Aorta (tissue), 5 donors: ENCODE results near the gene ZBTB2. TPM values are rescaled to one million over a fixed set of nuclear protein-coding genes. Genes with fewer than 3 reads are reported as not detected.
"Not testable (repeated sequence)": the region's sequence is repeated elsewhere in the genome, so short reads cannot be mapped to it uniquely, and the experiment has no call there.

ENCODE experiments used
- ATAC-seq: fragments of 200-7000 bp; cut with Tn5 transposase; one replicate; pipeline ENCODE4 v1.9.1; 2022; ENCODE audit warnings: moderate library complexity; ENCODE audit not compliant: low FRiP score
- DNase-seq, 2 donors: peaks; one replicate each; pipeline ENCODE4 v3.0.0-alpha.2; 2020
- H3K27ac ChIP-seq, 2 donors: one replicate each; pipeline ENCODE4 v1.5.1; 2013; ENCODE audit warnings: low read length in 2 of 2, mild to moderate bottlenecking in 2 of 2, moderate library complexity in 2 of 2, control low read depth in 1 of 2, inconsistent platforms in 1 of 2, low read depth in 1 of 2
- H3K27me3 ChIP-seq, 2 donors: one replicate each; pipeline ENCODE4 v1.6.1; 2013; ENCODE audit warnings: control low read depth in 1 of 2, low read length in 1 of 2, mild to moderate bottlenecking in 1 of 2, moderate library complexity in 1 of 2; ENCODE audit not compliant: insufficient read depth in 2 of 2, control insufficient read depth in 1 of 2
- H3K36me3 ChIP-seq, 2 donors: one replicate each; pipeline ENCODE4 v1.6.1; 2013; ENCODE audit warnings: control low read depth in 1 of 2, low read length in 1 of 2, mild to moderate bottlenecking in 1 of 2; ENCODE audit not compliant: insufficient read depth in 2 of 2, control insufficient read depth in 1 of 2
- H3K4me1 ChIP-seq, 2 donors: one replicate each; pipeline ENCODE4 v1.6.1; 2013; ENCODE audit warnings: low read length in 2 of 2, control low read depth in 1 of 2, mild to moderate bottlenecking in 1 of 2, moderate library complexity in 1 of 2; ENCODE audit not compliant: insufficient read depth in 2 of 2, control insufficient read depth in 1 of 2
- H3K4me3 ChIP-seq, 2 donors: one replicate each; pipeline ENCODE4 v1.5.1; 2013; ENCODE audit warnings: low read length in 2 of 2, control low read depth in 1 of 2, mild to moderate bottlenecking in 1 of 2
- H3K9me3 ChIP-seq: one replicate; pipeline ENCODE4 v1.6.1; 2013; ENCODE audit warnings: mild to moderate bottlenecking, low read length; ENCODE audit not compliant: control insufficient read depth
- WGBS, 2 donors: extraction: QIAGEN DNeasy Blood & Tissue Kit; methylation state at CpG; one replicate each; pipeline ENCODE4 v1.1.7; 2013; 5-methylcytosine and 5-hydroxymethylcytosine counted together
- intact Hi-C, 2 donors: fragments of 100-400 bp; cut with DNase I; formaldehyde crosslinking; loops; one replicate each; pipeline versions ENCODE4 v1.14.2 to v1.15.0; 2022
- polyA plus RNA-seq, 2 donors: library from polyadenylated mRNA; stranded (reverse); fragments of 200-250 nt; gene quantifications; one replicate each; pipeline ENCODE4 v1.2.3, GENCODE V29; 2013
- total RNA-seq, 2 donors: library from RNA; stranded (reverse); fragmentation: NEBNext Ultra II Directional; extraction: Animal tissue kit (Norgen Biotek cat#: 25700); gene quantifications; one replicate each; pipeline ENCODE4 v1.2.1, GENCODE V29; 2021
- donor health status: healthy with polysubstance abuse.
- donor health status: Bipolar disorder and iron deficiency.
- donor health status: DM: no; HTN: no; CAD: no.
- donor health status: DM: no; HTN: no; CAD: no.
- donor health status: DM: yes; HTN: yes; CAD: no.

ZBTB2 gene
- total and polyA plus RNA-seq, 4 donors: 5.0 to 14.0 (median 9.0) TPM

GRCh38 chr6:151374036-151374683 is 17.2 kb downstream of the ZBTB2 start:
- WGBS, 2 donors: 91 to 93% methylated on average over 5 of the region's 5 CpGs
- Histone ChIP-seq H3K27ac (no peak overlapping the region), H3K36me3 (peaks cover 1 to 7% of the 10 kb centered on the region in 2 donors), H3K4me1 (no peaks in the 10 kb centered on the region), H3K27me3 (no peaks in the 10 kb centered on the region), H3K4me3 (no peak overlapping the region), H3K9me3 (no peaks in the 10 kb centered on the region)
- ATAC-seq: no peak
- no peak for DNase-seq
- intact Hi-C loops: no loop called here

DNA sequence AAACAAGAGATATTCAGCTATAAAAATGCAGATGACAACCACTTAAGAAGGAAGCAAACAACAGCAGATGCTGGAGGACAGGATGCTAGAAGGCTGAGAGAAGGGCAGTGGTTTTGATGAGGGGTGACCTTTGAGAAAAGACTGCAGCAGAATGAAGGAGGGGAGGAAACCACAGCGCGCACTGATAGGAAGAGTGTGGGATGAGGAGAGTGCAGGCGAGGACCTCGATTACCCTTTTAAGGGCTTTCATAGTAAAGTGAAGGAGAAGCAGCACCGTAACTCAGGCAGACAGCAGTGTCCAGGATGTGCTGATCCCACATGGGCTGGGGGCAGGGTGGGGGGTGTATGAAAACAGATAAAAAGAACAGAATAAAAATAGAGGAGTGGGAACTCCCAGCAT is 19.2 kb downstream of the ZBTB2 start:
- H3K27ac ChIP-seq: no peak overlapping the region
- no peak for DNase-seq

GRCh38 chr6:151370509-151371078 is 20.8 kb downstream of the ZBTB2 start:
- ATAC-seq: no peak
- peaks cover 7% of the 10 kb centered on the region in 2 donors for H3K36me3 ChIP-seq
- 63 to 68% methylated on average over 6 of the region's 6 CpGs for WGBS, 2 donors

More for the DNA sequence above, 19.2 kb downstream of the ZBTB2 start:
- no peak for ATAC-seq
- Histone ChIP-seq H3K27me3 (no peaks in the 10 kb centered on the region), H3K36me3 (peaks cover 1 to 7% of the 10 kb centered on the region in 2 donors), H3K4me3 (no peak overlapping the region), H3K9me3 (no peaks in the 10 kb centered on the region), H3K4me1 (no peaks in the 10 kb centered on the region)
- whole genome bisulfite sequencing, 2 donors: 93 to 99% methylated on average over 5 of the region's 5 CpGs
- intact Hi-C loops: no loop called here

DNA sequence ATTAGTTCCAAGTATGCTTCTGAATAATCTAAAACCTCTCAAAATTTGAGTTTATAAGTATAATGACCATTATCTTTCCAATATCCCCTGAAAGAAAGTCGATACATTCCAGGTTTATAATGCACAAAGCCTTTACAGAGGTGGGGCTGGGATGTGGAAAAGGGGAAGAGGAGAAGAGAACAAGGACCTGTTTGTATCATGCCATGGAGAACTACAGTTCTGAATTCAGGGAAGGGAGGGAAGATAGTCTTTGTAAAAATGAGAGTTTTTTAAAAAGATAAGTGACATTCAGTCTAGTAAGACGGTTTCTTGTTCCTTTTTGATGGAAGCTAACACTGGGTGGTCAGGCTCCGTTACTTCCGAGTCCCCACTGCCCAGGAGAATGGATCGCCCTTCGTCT is 26.1 kb downstream of the ZBTB2 start:
- Histone ChIP-seq H3K9me3 (no peaks in the 10 kb centered on the region), H3K36me3 (peaks cover 0 to 9% of the 10 kb centered on the region in 2 donors), H3K4me3 (no peak overlapping the region), H3K4me1 (no peaks in the 10 kb centered on the region), H3K27ac (no peak overlapping the region), H3K27me3 (no peaks in the 10 kb centered on the region)
- intact Hi-C loops: no loop called here
- 88 to 95% methylated on average over 6 of the region's 6 CpGs for WGBS, 2 donors
- DNase-seq (no peak), ATAC-seq (no peak)

More at GRCh38 chr6:151370509-151371078, 20.8 kb downstream of the ZBTB2 start:
- H3K27me3 ChIP-seq: no peaks in the 10 kb centered on the region
- no peak for DNase-seq
- intact Hi-C loops: no loop called here
- no peaks in the 10 kb centered on the region for H3K4me1 ChIP-seq
- H3K9me3 ChIP-seq: no peaks in the 10 kb centered on the region
- H3K4me3 ChIP-seq: no peak overlapping the region
- H3K27ac ChIP-seq: no peak overlapping the region

- H3K9me3 ChIP-seq: no peaks in the 10 kb centered on the region
- ATAC-seq: no peak
- no peak for DNase-seq
- 86 to 93% methylated on average over 5 of the region's 5 CpGs for WGBS, 2 donors
- no peaks in the 10 kb centered on the region for H3K4me1 ChIP-seq
- intact Hi-C loops: no loop called here
- no peaks in the 10 kb centered on the region for H3K27me3 ChIP-seq
- H3K36me3 ChIP-seq: peaks cover 0 to 4% of the 10 kb centered on the region in 2 donors
- H3K27ac ChIP-seq: no peak overlapping the region
- H3K4me3 ChIP-seq: no peak overlapping the region
These were observed 31.9 kb downstream of the ZBTB2 start for GRCh38 chr6:151359486-151359885.

DNA sequence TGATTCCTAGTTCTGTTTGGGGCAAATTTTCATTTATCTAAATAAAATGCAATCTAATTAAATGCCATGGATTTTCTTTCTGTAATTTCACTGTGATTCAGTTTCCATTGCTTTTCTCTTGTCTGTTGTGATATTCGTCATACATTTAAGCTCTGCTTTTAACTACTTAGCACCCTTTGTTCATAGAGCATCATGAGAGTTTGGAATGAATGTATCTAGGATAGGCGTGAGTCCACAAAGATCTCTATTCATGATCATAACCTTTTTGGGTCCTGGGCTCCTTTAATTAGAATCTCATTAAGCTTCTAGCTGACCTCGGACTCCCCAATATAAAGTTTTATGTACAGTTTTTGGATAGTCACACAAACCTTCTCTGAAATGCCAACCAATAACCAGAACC is 32.9 kb downstream of the ZBTB2 start:
- DNase-seq (no peak), ATAC-seq (no peak)
- no peak overlapping the region for H3K27ac ChIP-seq
- no peaks in the 10 kb centered on the region for H3K4me1 ChIP-seq
- no peaks in the 10 kb centered on the region for H3K27me3 ChIP-seq
- no peaks in the 10 kb centered on the region for H3K9me3 ChIP-seq
- H3K36me3 ChIP-seq: peaks cover 0 to 4% of the 10 kb centered on the region in 2 donors
- H3K4me3 ChIP-seq: no peak overlapping the region
- 92 to 94% methylated on average over 3 of the region's 3 CpGs for WGBS, 2 donors
- intact Hi-C loops: no loop called here

DNA sequence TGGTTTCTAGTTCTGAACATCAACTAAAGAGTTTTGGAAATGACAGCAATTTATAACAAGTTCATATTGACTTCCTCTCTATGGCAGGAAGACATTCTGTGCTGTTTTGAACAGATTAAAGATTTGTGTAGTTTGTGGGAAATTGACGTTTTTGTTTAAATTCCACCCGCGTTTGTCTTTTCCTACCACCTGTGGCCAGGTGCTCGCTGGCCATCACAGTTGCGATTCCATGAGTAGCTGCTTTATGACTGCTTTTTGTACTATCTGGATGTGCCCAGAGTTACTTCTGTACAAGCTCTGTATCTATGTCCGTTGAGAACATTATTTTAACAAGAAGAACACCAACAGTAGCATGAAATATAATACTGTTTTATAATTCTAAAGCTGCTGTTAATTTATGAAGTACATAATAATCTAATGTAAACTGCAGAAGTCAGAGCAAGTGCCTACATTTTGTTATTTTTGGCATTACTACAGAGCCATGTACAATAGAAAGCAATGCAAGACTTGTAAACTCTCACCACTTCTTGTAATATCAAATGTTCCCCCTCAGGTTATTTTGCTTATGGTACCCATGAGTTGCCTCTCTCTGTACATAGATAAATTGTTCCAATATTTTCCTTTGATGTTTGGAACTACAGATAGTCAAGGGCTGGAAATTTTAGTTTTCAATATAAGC is 33.5 kb downstream of the ZBTB2 start:
- Histone ChIP-seq H3K27ac (no peak overlapping the region), H3K4me3 (no peak overlapping the region), H3K27me3 (no peaks in the 10 kb centered on the region), H3K4me1 (no peaks in the 10 kb centered on the region), H3K9me3 (no peaks in the 10 kb centered on the region), H3K36me3 (peaks cover 0 to 4% of the 10 kb centered on the region in 2 donors)
- no peak for ATAC-seq
- 74 to 82% methylated on average over 6 of the region's 6 CpGs for WGBS, 2 donors
- intact Hi-C loops: no loop called here
- no peak for DNase-seq

DNA sequence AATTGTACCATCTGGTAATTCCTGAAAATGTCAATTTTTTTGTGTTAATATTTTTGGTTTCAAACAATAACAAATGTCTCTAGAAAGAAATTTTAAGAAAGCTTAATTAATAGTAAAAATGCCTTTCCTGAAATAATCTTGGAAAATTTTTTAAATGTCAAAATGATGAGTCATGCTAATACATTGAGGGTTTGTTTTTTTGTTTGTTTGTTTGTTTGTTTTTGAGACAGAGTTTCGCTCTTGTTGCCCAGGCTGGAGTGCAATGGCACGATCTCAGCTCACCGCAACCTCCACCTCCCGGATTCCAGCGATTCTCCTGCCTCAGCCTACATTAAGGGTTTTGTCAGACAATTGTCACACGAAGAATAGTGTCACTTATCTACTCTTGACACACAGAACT is 34.4 kb downstream of the ZBTB2 start:
- H3K9me3 ChIP-seq, ATAC-seq, H3K27ac ChIP-seq, H3K4me3 ChIP-seq, H3K27me3 ChIP-seq, DNase-seq, intact Hi-C loops, H3K4me1 ChIP-seq, H3K36me3 ChIP-seq: not testable (repeated sequence)
- WGBS, 2 donors: 79 to 83% methylated on average over 6 of the region's 6 CpGs

DNA sequence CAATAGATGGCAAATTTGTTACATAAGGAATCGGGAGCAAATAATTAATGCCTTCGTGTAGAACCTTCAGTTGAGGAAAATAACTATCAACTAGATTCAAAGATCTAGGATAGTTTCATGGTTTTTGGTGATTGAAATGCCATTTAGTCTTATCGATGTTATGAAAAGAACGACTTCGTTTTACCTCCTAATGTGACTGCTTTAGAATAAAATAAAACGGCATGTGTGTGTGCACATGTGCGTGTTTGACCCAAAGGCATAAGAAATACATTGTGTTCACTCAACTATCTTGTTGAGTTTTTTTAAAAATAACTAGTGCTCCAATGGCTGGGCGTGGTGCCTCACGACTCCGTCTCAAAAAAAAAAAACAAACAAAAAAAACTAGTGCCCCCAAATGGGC is 37.6 kb downstream of the ZBTB2 start:
- Histone ChIP-seq H3K27me3 (no peaks in the 10 kb centered on the region), H3K27ac (no peak overlapping the region), H3K9me3 (no peaks in the 10 kb centered on the region), H3K4me3 (no peak overlapping the region), H3K4me1 (no peaks in the 10 kb centered on the region), H3K36me3 (peaks cover 0 to 3% of the 10 kb centered on the region in 2 donors)
- 93% methylated on average over 10 of the region's 10 CpGs for WGBS, 2 donors
- DNase-seq (no peak), ATAC-seq (no peak)
- intact Hi-C loops: no loop called here
